GM21528 (cell line): ENCODE data around the gene AK5.
"Not testable (repeated sequence)": the region's sequence is repeated elsewhere in the genome, so short reads cannot be mapped to it uniquely, and the experiment has no call there.

Source experiments
- ATAC-seq: cut with Tn5 transposase; IDR thresholded peaks from one replicate; pipeline ENCODE4 v1.9.1; 2021; ENCODE audit warnings: mild to moderate bottlenecking, moderate library complexity; ENCODE audit not compliant: unreplicated experiment, low FRiP score

AK5 gene

GRCh38 chr1:77484334-77484733 is 202.5 kb downstream of the AK5 start:
- no peak for ATAC-seq

- ATAC-seq = no peak
These were observed 203.1 kb downstream of the AK5 start for GRCh38 chr1:77484926-77485325.

- no peak for ATAC-seq
These were observed 205.8 kb downstream of the AK5 start for GRCh38 chr1:77487631-77488030.

- ATAC-seq = no peak
These were observed 208.1 kb downstream of the AK5 start for GRCh38 chr1:77489910-77490309.

GRCh38 chr1:77494026-77494425 is 212.2 kb downstream of the AK5 start:
- no peak for ATAC-seq

- no peak for ATAC-seq
These were observed 217.1 kb downstream of the AK5 start for GRCh38 chr1:77498918-77499317.

GRCh38 chr1:77499466-77499865 is 217.6 kb downstream of the AK5 start:
- ATAC-seq = no peak

GRCh38 chr1:77504986-77505385 is 223.2 kb downstream of the AK5 start:
- no peak for ATAC-seq

GRCh38 chr1:77506771-77507170 is 225.0 kb downstream of the AK5 start:
- no peak for ATAC-seq

GRCh38 chr1:77509051-77509492 is 227.3 kb downstream of the AK5 start:
- ATAC-seq = no peak

- ATAC-seq = no peak
These were observed 228.1 kb downstream of the AK5 start for GRCh38 chr1:77509898-77510297.

- ATAC-seq = no peak
These were observed 229.6 kb downstream of the AK5 start for GRCh38 chr1:77511440-77511840.

- ATAC-seq = not testable (repeated sequence)
These were observed 230.8 kb downstream of the AK5 start for GRCh38 chr1:77512650-77513049.

- ATAC-seq = no peak
These were observed 232.3 kb downstream of the AK5 start for GRCh38 chr1:77513839-77514763.

- no peak for ATAC-seq
These were observed 233.3 kb downstream of the AK5 start for GRCh38 chr1:77514921-77515776.

GRCh38 chr1:77516106-77516505 is 234.3 kb downstream of the AK5 start:
- ATAC-seq = no peak

- ATAC-seq = no peak
These were observed 242.2 kb downstream of the AK5 start for GRCh38 chr1:77524038-77524437.

GRCh38 chr1:77531149-77531548 is 249.3 kb downstream of the AK5 start:
- ATAC-seq = not testable (repeated sequence)

- ATAC-seq = not testable (repeated sequence)
These were observed 249.9 kb downstream of the AK5 start for GRCh38 chr1:77531596-77532280.

GRCh38 chr1:77532641-77533040 is 250.8 kb downstream of the AK5 start:
- ATAC-seq = no peak
